Left lung (tissue), 10 donors: Measurements from ENCODE around the gene HMSD. TPM values are rescaled to one million over a fixed set of nuclear protein-coding genes. Genes with fewer than 3 reads are reported as not detected.

Source experiments
- ATAC-seq: fragments of 200-7000 bp; cut with Tn5 transposase; one replicate; pipeline ENCODE4 v1.9.1; 2020; ENCODE audit warnings: moderate library complexity
- DNase-seq, 4 donors: peaks; one replicate each; pipeline ENCODE4 v3.0.0-alpha.2; 2013 to 2020
- H3K27ac ChIP-seq, 2 donors: fragments of 200-600 bp; sonication (generic) in 1 of 2; one replicate each; pipeline versions ENCODE4 v1.5.0 to v1.8.0; 2020 to 2021
- H3K27me3 ChIP-seq, 2 donors: fragments of 200-600 bp; sonication (generic) in 1 of 2; one replicate each; pipeline versions ENCODE4 v1.5.0 to v1.8.0; 2020 to 2021
- H3K36me3 ChIP-seq, 2 donors: fragments of 200-600 bp; sonication (generic) in 1 of 2; one replicate each; pipeline versions ENCODE4 v1.5.0 to v1.8.0; 2020 to 2021
- H3K4me1 ChIP-seq, 2 donors: fragments of 200-600 bp; one replicate each; pipeline ENCODE4 v1.8.0; 2021
- H3K4me3 ChIP-seq, 2 donors: fragments of 200-600 bp; sonication (generic) in 1 of 2; one replicate each; pipeline versions ENCODE4 v1.5.0 to v1.8.0; 2020 to 2021; ENCODE audit warnings: mild to moderate bottlenecking in 1 of 2
- H3K9me3 ChIP-seq, 2 donors: fragments of 200-600 bp; sonication (generic) in 1 of 2; one replicate each; pipeline versions ENCODE4 v1.5.0 to v1.8.0; 2020 to 2021
- intact Hi-C, 2 donors: fragments of 100-400 bp; cut with DNase I; formaldehyde crosslinking; loops; one replicate each; pipeline versions ENCODE4 v1.11.2 to v1.14.2; 2022
- polyA plus RNA-seq, 6 donors: library from polyadenylated mRNA; unstranded; fragments of 120-200 nt; gene quantifications; one replicate each; pipeline ENCODE4 v1.2.1, GENCODE V29; 2013; ENCODE audit not compliant: insufficient read length in 6 of 6
- total RNA-seq, 2 donors: library from RNA; stranded (reverse); fragmentation: NEBNext Ultra II Directional; extraction: Animal tissue kit (Norgen Biotek cat#: 25700); gene quantifications; one replicate each; pipeline ENCODE4 v1.2.1, GENCODE V29; 2021
- TF ChIP-seq, protein P1 (sequence below), 2 donors: fragments of 200-600 bp; sonication (generic) in 1 of 2; IDR thresholded peaks; one replicate each; pipeline versions ENCODE4 v1.5.0 to v1.8.0; 2021; ENCODE audit warnings: antibody characterized with exemption in 2 of 2
- donor health status: DM: no; HTN: yes; CAD: no.
- donor health status: DM: no; HTN: no; CAD: no.

Gene HMSD
- total and polyA plus RNA-seq, 8 donors: 0.63 to 10.8 (median 2.0) TPM

DNA sequence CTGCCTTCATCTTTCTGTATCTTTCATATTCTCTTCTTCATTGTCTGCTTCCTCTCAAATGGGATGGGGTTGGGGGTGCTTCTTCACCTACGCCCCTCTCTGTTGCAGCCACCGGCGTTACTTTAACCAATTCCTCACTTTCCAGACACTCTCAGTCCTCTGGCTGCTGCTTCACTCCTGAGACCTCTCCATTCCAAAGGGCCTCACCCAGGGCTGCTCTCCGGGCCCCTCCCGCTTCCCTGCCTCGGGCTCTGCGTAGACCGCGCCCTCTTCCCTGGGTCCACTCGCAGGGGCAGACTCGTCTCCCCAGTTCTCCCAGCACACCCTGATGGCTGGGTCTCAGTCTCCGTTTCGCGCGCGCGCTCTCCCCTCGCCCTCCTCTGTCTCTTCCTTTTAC, 21.7 kb downstream of the HMSD start:
- no peaks in the 10 kb centered on the region for H3K36me3 ChIP-seq
- no peaks in the 10 kb centered on the region for H3K9me3 ChIP-seq
- H3K4me1 ChIP-seq: peaks cover 0 to 46% of the 10 kb centered on the region in 2 donors
- intact Hi-C loops: no loop called here
- DNase-seq: peak in 3 of 4 donors; percentile 39 to 85 (median 58)
- TF ChIP-seq, protein P1, sequence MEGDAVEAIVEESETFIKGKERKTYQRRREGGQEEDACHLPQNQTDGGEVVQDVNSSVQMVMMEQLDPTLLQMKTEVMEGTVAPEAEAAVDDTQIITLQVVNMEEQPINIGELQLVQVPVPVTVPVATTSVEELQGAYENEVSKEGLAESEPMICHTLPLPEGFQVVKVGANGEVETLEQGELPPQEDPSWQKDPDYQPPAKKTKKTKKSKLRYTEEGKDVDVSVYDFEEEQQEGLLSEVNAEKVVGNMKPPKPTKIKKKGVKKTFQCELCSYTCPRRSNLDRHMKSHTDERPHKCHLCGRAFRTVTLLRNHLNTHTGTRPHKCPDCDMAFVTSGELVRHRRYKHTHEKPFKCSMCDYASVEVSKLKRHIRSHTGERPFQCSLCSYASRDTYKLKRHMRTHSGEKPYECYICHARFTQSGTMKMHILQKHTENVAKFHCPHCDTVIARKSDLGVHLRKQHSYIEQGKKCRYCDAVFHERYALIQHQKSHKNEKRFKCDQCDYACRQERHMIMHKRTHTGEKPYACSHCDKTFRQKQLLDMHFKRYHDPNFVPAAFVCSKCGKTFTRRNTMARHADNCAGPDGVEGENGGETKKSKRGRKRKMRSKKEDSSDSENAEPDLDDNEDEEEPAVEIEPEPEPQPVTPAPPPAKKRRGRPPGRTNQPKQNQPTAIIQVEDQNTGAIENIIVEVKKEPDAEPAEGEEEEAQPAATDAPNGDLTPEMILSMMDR (IDR thresholded peaks at IDR 0.05): no peak
- peak; percentile 76 for ATAC-seq
- H3K4me3 ChIP-seq: peak overlapping the region; percentile 52 to 66
- no peaks in the 10 kb centered on the region for H3K27me3 ChIP-seq
- peak overlapping the region; percentile 94 to 96 for H3K27ac ChIP-seq

GRCh38 chr18:63971320-63972001, 22.4 kb downstream of the HMSD start:
- Histone ChIP-seq H3K4me3 (peak overlapping the region in 1 of 2 donors; percentile 52), H3K27ac (peak overlapping the region; percentile 94 to 96), H3K36me3 (no peaks in the 10 kb centered on the region), H3K4me1 (peaks cover 0 to 53% of the 10 kb centered on the region in 2 donors), H3K9me3 (no peaks in the 10 kb centered on the region), H3K27me3 (no peaks in the 10 kb centered on the region)
- no peak for DNase-seq
- intact Hi-C loops: no loop called here
- TF ChIP-seq, protein P1 (IDR thresholded peaks at IDR 0.05): no peak
- no peak for ATAC-seq

DNA sequence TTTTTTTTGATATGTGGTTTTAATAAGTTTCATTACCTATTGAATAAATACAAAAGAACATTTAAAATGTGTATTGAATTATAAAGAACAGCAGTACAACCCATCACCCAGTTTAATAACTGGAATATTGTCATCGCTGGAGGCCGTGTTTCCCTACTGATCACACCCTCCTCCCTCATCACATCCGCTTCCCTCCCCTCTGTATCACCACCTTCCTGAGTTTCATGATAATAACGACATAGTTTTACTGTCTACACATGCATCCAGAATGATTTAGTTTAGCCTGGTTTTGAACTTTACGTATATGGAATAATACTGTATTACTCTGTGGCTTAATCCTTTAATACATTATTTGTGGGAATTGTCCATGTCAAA, 22.9 kb downstream of the HMSD start:
- Histone ChIP-seq H3K27ac (no peak overlapping the region), H3K9me3 (no peaks in the 10 kb centered on the region), H3K4me1 (peaks cover 0 to 56% of the 10 kb centered on the region in 2 donors), H3K36me3 (no peaks in the 10 kb centered on the region), H3K27me3 (no peaks in the 10 kb centered on the region), H3K4me3 (no peak overlapping the region)
- TF ChIP-seq, protein P1 (IDR thresholded peaks at IDR 0.05): no peak
- DNase-seq: no peak
- intact Hi-C loops: no loop called here
- ATAC-seq: no peak

DNA sequence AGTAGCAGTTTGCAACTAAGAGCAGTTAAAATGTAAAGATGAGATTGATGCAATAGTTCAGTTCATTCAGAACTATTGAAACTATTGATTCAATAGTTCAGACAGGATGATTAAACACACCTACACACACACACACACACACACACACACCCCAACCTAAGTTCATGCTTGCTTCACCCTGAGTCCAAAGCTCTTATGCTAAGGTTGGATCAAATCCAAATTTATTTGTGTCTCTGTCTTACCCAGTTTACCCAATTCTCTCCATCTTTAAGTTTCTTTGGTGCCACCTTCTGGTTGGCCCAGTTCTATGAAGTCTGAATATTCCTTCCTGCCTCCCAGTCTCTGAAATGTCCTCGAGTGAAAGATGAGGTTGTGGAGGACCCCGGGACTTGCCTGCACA, 25.9 kb downstream of the HMSD start:
- H3K9me3 ChIP-seq: no peaks in the 10 kb centered on the region
- H3K4me1 ChIP-seq: peaks cover 10 to 56% of the 10 kb centered on the region in 2 donors
- intact Hi-C loops: no loop called here
- H3K4me3 ChIP-seq: no peak overlapping the region
- ATAC-seq (no peak), DNase-seq (no peak)
- TF ChIP-seq, protein P1 (IDR thresholded peaks at IDR 0.05): no peak
- no peaks in the 10 kb centered on the region for H3K27me3 ChIP-seq
- peaks cover 0 to 1% of the 10 kb centered on the region in 2 donors for H3K36me3 ChIP-seq
- peak overlapping the region in 1 of 2 donors; percentile 74 for H3K27ac ChIP-seq

DNA sequence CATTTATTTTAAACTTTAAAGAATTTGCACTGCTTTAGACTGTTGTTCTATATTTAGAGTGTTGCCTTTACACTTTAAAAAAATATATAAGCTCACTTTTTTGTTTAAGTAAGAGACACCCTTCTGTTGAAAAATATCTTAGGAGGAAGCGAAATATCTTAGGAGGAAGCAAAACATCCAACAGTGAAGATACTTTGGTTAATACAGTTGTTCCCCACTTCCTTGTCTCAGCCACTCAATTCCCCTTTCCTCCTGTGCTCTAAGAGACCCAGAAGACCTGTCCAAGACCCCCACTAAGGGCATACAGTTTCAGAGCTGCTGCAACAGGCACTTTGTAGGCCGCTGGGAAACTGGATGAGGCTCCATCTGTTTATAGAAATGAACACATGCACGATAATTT, 26.5 kb downstream of the HMSD start:
- Histone ChIP-seq H3K27ac (peak overlapping the region in 1 of 2 donors; percentile 74), H3K9me3 (no peaks in the 10 kb centered on the region), H3K36me3 (peaks cover 0 to 8% of the 10 kb centered on the region in 2 donors), H3K27me3 (no peaks in the 10 kb centered on the region), H3K4me3 (no peak overlapping the region), H3K4me1 (peaks cover 14 to 62% of the 10 kb centered on the region in 2 donors)
- DNase-seq (no peak), ATAC-seq (no peak)
- TF ChIP-seq, protein P1 (IDR thresholded peaks at IDR 0.05): no peak
- intact Hi-C loops: no loop called here
